HEK293 (cell line): ENCODE data around the gene PIK3C2B.

ENCODE experiments used
- PATZ1 ChIP-seq: fragments of 450-650 bp; formaldehyde crosslinking; IDR thresholded peaks from 2 replicates; pipeline ENCODE4 v1.5.1; 2016; ENCODE audit warnings: missing biosample characterization, missing genetic modification characterization
- REPIN1 ChIP-seq: fragments of 450-650 bp; formaldehyde crosslinking; IDR thresholded peaks from 2 replicates; pipeline ENCODE4 v1.5.1; 2017; ENCODE audit warnings: missing biosample characterization, missing genetic modification characterization, low read depth
- ZNF114 ChIP-seq: fragments of 450-650 bp; formaldehyde crosslinking; IDR thresholded peaks from 2 replicates; pipeline ENCODE4 v1.5.0; 2017; ENCODE audit warnings: missing biosample characterization, missing genetic modification characterization
- ZNF121 ChIP-seq: fragments of 450-650 bp; formaldehyde crosslinking; IDR thresholded peaks from 2 replicates; pipeline ENCODE4 v1.5.1; 2016; ENCODE audit warnings: missing biosample characterization, missing genetic modification characterization
- ZNF23 ChIP-seq: fragments of 450-650 bp; formaldehyde crosslinking; IDR thresholded peaks from 2 replicates; pipeline ENCODE4 v1.5.1; 2016; ENCODE audit warnings: missing biosample characterization, missing genetic modification characterization, borderline replicate concordance
- ZNF24 ChIP-seq: fragments of 450-650 bp; formaldehyde crosslinking; IDR thresholded peaks from 2 replicates; pipeline ENCODE4 v1.5.1; 2016; ENCODE audit warnings: missing biosample characterization, missing genetic modification characterization
- ZNF311 ChIP-seq: fragments of 450-650 bp; formaldehyde crosslinking; IDR thresholded peaks from 2 replicates; pipeline ENCODE4 v1.5.1; 2017; ENCODE audit warnings: missing biosample characterization, missing genetic modification characterization, borderline replicate concordance
- ZNF610 ChIP-seq: fragments of 450-650 bp; formaldehyde crosslinking; IDR thresholded peaks from 2 replicates; pipeline ENCODE4 v1.5.1; 2016; ENCODE audit warnings: missing biosample characterization, missing genetic modification characterization, borderline replicate concordance
- ZNF660 ChIP-seq: fragments of 450-650 bp; IDR thresholded peaks from 2 replicates; pipeline ENCODE4 v1.5.1; 2018; ENCODE audit warnings: missing biosample characterization, mild to moderate bottlenecking, missing genetic modification characterization
- ZNF776 ChIP-seq: fragments of 450-650 bp; formaldehyde crosslinking; IDR thresholded peaks from 2 replicates; pipeline ENCODE4 v1.5.0; 2017; ENCODE audit warnings: missing biosample characterization, missing genetic modification characterization, borderline replicate concordance
- ZNF843 ChIP-seq: fragments of 450-650 bp; formaldehyde crosslinking; IDR thresholded peaks from 2 replicates; pipeline ENCODE4 v1.5.1; 2016; ENCODE audit warnings: missing biosample characterization, missing genetic modification characterization
- TF ChIP-seq, protein P1 (sequence below): fragments of 450-650 bp; formaldehyde crosslinking; IDR thresholded peaks from 2 replicates; pipeline ENCODE4 v1.5.1; 2016; ENCODE audit warnings: missing biosample characterization, missing genetic modification characterization

- no peak for TF ChIP-seq ZNF114
- no peak for TF ChIP-seq ZNF23 (tag by site-specific recombination)
- no peak for TF ChIP-seq ZNF121 (tag by site-specific recombination)
- TF ChIP-seq ZNF311 (tag by site-specific recombination): no peak
- TF ChIP-seq, protein P1, sequence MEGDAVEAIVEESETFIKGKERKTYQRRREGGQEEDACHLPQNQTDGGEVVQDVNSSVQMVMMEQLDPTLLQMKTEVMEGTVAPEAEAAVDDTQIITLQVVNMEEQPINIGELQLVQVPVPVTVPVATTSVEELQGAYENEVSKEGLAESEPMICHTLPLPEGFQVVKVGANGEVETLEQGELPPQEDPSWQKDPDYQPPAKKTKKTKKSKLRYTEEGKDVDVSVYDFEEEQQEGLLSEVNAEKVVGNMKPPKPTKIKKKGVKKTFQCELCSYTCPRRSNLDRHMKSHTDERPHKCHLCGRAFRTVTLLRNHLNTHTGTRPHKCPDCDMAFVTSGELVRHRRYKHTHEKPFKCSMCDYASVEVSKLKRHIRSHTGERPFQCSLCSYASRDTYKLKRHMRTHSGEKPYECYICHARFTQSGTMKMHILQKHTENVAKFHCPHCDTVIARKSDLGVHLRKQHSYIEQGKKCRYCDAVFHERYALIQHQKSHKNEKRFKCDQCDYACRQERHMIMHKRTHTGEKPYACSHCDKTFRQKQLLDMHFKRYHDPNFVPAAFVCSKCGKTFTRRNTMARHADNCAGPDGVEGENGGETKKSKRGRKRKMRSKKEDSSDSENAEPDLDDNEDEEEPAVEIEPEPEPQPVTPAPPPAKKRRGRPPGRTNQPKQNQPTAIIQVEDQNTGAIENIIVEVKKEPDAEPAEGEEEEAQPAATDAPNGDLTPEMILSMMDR (tag by site-specific recombination): no peak
- no peak for TF ChIP-seq ZNF24 (tag by site-specific recombination)
- no peak for TF ChIP-seq PATZ1 (tag by site-specific recombination)
- no peak for TF ChIP-seq ZNF776 (tag by site-specific recombination)
- no peak for TF ChIP-seq REPIN1 (tag by site-specific recombination)
- no peak for TF ChIP-seq ZNF660 (tag by site-specific recombination)
- TF ChIP-seq ZNF843: no peak
- TF ChIP-seq ZNF610: no peak
Observed at GRCh38 chr1:204465546-204466415, 28.8 kb downstream of the PIK3C2B start.
